KMS-11 (cell line): ENCODE measurements around the gene RAPH1.

Experiments used
- H2AFZ ChIP-seq: fragments of 200-600 bp; sonication (generic); 2 replicates; pipeline ENCODE4 v1.6.1; 2016; ENCODE audit warnings: antibody characterized with exemption, mixed run types, low read depth
- H3K27ac ChIP-seq: fragments of 200-600 bp; sonication (generic); 2 replicates; pipeline ENCODE4 v1.6.1; 2016; ENCODE audit warnings: mild to moderate bottlenecking, mixed run types
- H3K27me3 ChIP-seq: fragments of 200-600 bp; sonication (generic); 2 replicates; pipeline ENCODE4 v1.6.1; 2017; ENCODE audit warnings: mild to moderate bottlenecking, low read depth, mixed run types, moderate library complexity; ENCODE audit not compliant: insufficient read depth
- H3K36me3 ChIP-seq: fragments of 200-600 bp; sonication (generic); 2 replicates; pipeline ENCODE4 v1.6.1; 2017; ENCODE audit warnings: mild to moderate bottlenecking, mixed run types; ENCODE audit not compliant: insufficient read depth
- H3K4me1 ChIP-seq: fragments of 200-600 bp; sonication (generic); 2 replicates; pipeline ENCODE4 v1.6.1; 2016; ENCODE audit warnings: mild to moderate bottlenecking, low read depth, mixed run types; ENCODE audit not compliant: poor library complexity, severe bottlenecking
- H3K4me2 ChIP-seq: fragments of 200-600 bp; sonication (generic); 2 replicates; pipeline ENCODE4 v1.7.0; 2016; ENCODE audit warnings: mild to moderate bottlenecking, mixed run types
- H3K4me3 ChIP-seq: fragments of 200-600 bp; sonication (generic); IDR thresholded peaks from 2 replicates; pipeline ENCODE4 v1.6.1; 2017; ENCODE audit warnings: low read depth, low read length, mixed read lengths; ENCODE audit not compliant: insufficient read depth
- H3K79me2 ChIP-seq: fragments of 200-600 bp; sonication (generic); 2 replicates; pipeline ENCODE4 v1.6.1; 2016; ENCODE audit warnings: low read depth, mixed run types; ENCODE audit not compliant: insufficient read depth
- H3K9ac ChIP-seq: fragments of 200-600 bp; sonication (generic); 2 replicates; pipeline ENCODE4 v1.6.1; 2016; ENCODE audit warnings: mild to moderate bottlenecking, mixed run types
- H4K20me1 ChIP-seq: fragments of 200-600 bp; sonication (generic); 2 replicates; pipeline ENCODE4 v1.6.1; 2016; ENCODE audit warnings: mild to moderate bottlenecking, mixed run types; ENCODE audit not compliant: insufficient read depth
- TF ChIP-seq, protein P1 (sequence below): fragments of 200-600 bp; sonication (generic); conservative IDR thresholded peaks from 2 replicates; pipeline ENCODE4 v1.6.1; 2017; ENCODE audit warnings: low read depth, mild to moderate bottlenecking, antibody characterized with exemption, low read length, moderate library complexity, mixed read lengths

Gene RAPH1

DNA sequence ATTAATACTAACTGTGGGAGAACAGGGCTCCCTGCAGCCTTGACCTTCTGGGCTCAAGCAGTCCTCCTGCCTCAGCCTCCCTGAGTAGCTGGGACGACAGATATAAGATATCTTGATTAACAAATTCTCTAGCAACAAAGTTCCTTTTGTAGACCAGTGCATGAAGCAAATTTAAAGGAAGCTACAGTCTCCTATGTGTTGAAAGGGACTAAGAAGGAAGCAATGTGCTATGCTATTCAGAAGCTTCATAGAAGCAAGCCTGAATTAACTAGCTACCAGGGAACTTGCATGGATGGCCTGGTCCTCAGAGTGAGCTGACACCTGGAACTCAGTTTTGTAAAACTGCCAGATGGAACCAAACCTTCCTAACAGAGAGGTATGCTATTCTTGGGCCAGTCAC lies 33.2 kb downstream of the RAPH1 start:
- no peaks in the 10 kb centered on the region for H3K79me2 ChIP-seq
- no peak overlapping the region for H3K4me3 ChIP-seq
- no peak overlapping the region for H3K4me2 ChIP-seq
- H3K9ac ChIP-seq, result no peak overlapping the region
- H3K4me1 ChIP-seq, result no peaks in the 10 kb centered on the region
- H3K27me3 ChIP-seq, result no peaks in the 10 kb centered on the region
- TF ChIP-seq, protein P1, sequence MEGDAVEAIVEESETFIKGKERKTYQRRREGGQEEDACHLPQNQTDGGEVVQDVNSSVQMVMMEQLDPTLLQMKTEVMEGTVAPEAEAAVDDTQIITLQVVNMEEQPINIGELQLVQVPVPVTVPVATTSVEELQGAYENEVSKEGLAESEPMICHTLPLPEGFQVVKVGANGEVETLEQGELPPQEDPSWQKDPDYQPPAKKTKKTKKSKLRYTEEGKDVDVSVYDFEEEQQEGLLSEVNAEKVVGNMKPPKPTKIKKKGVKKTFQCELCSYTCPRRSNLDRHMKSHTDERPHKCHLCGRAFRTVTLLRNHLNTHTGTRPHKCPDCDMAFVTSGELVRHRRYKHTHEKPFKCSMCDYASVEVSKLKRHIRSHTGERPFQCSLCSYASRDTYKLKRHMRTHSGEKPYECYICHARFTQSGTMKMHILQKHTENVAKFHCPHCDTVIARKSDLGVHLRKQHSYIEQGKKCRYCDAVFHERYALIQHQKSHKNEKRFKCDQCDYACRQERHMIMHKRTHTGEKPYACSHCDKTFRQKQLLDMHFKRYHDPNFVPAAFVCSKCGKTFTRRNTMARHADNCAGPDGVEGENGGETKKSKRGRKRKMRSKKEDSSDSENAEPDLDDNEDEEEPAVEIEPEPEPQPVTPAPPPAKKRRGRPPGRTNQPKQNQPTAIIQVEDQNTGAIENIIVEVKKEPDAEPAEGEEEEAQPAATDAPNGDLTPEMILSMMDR, result no peak
- no peak overlapping the region for H2AFZ ChIP-seq
- H3K36me3 ChIP-seq, result no peaks in the 10 kb centered on the region
- no peak overlapping the region for H3K27ac ChIP-seq
- H4K20me1 ChIP-seq, result no peaks in the 10 kb centered on the region

DNA sequence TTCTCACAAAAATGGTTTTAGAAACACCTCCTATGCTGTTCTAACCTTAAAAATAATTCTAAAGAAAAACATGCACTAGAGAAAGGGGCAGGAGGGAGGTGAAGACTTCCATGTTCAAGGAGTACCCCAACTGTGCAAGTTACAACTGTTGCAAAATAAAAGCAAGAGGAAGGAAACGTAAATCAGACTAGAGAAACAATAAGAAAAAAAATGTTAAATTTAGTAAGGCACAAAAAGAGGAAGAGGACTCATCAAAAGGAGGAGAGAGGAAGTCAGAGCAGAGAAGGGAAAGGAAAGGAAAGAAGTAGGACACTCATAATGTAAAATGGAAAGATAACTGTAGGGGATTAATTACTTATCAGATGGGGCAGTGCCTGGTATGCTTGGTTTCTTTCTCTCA lies 34.1 kb downstream of the RAPH1 start:
- no peaks in the 10 kb centered on the region for H3K79me2 ChIP-seq
- no peak overlapping the region for H3K4me3 ChIP-seq
- no peaks in the 10 kb centered on the region for H3K36me3 ChIP-seq
- H3K27me3 ChIP-seq, result no peaks in the 10 kb centered on the region
- no peaks in the 10 kb centered on the region for H3K4me1 ChIP-seq
- H3K9ac ChIP-seq, result no peak overlapping the region
- no peaks in the 10 kb centered on the region for H4K20me1 ChIP-seq
- TF ChIP-seq, protein P1, result no peak
- H3K27ac ChIP-seq, result no peak overlapping the region
- no peak overlapping the region for H3K4me2 ChIP-seq
- no peak overlapping the region for H2AFZ ChIP-seq

DNA sequence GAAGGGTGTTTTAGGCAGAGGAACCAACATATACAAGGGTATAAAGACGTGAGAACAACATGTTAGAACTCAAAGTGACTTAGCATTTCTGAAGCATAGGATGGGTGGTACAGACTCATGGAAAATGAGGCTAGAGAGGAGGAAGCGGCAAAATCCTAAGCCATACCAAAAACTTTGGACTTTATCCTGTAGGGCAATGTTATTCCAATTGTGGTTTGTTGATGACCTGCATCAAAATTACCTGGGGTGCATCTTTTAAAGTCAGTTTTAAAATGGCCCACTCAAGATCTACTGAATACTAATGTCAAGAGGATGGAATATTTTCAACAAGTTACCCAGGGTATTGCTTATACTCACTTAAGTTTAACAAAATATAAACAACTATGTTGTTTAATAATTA lies 34.8 kb downstream of the RAPH1 start:
- H3K4me2 ChIP-seq, result no peak overlapping the region
- TF ChIP-seq, protein P1, result no peak
- no peaks in the 10 kb centered on the region for H3K36me3 ChIP-seq
- H3K9ac ChIP-seq, result no peak overlapping the region
- no peak overlapping the region for H3K27ac ChIP-seq
- no peak overlapping the region for H2AFZ ChIP-seq
- H4K20me1 ChIP-seq, result no peaks in the 10 kb centered on the region
- H3K27me3 ChIP-seq, result no peaks in the 10 kb centered on the region
- no peak overlapping the region for H3K4me3 ChIP-seq
- no peaks in the 10 kb centered on the region for H3K4me1 ChIP-seq
- no peaks in the 10 kb centered on the region for H3K79me2 ChIP-seq

DNA sequence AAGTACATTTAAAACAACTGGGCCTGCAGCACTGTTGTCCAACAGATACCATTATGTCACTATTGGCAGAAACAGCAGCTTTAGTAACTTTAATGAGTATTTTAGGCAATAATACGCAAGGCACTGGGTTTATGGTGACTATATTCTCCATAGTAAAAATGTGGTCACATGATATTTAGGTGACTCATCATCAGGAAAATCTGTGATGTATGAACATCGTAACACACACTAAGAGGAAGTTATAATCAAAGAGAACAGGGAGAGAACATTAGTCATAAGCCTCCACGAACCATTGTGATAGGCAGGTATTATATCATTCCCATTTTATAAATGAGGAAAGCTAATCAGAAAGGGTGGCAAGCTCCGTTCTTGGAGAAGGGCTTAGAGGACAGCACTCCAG lies 36.9 kb downstream of the RAPH1 start:
- H3K79me2 ChIP-seq, result no peaks in the 10 kb centered on the region
- H3K27ac ChIP-seq, result no peak overlapping the region
- no peak overlapping the region for H2AFZ ChIP-seq
- no peak overlapping the region for H3K4me3 ChIP-seq
- H3K4me2 ChIP-seq, result no peak overlapping the region
- H3K4me1 ChIP-seq, result peaks cover 4% of the 10 kb centered on the region
- no peaks in the 10 kb centered on the region for H3K27me3 ChIP-seq
- no peaks in the 10 kb centered on the region for H3K36me3 ChIP-seq
- TF ChIP-seq, protein P1, result no peak
- H3K9ac ChIP-seq, result no peak overlapping the region
- no peaks in the 10 kb centered on the region for H4K20me1 ChIP-seq
